OCI-LY7 (cell line): ENCODE measurements around the gene FRAT1.

Experiments used
- CTCF ChIP-seq: fragments of 200-600 bp; sonication (generic); conservative IDR thresholded peaks from 2 replicates; pipeline ENCODE4 v1.5.1; 2014; ENCODE audit warnings: mild to moderate bottlenecking, antibody characterized with exemption, low read length, moderate library complexity, mixed read lengths
- EZH2phosphoT487 ChIP-seq: fragments of 200-600 bp; sonication (generic); IDR thresholded peaks from 2 replicates; pipeline ENCODE4 v1.6.1; 2018; ENCODE audit warnings: low read depth, borderline replicate concordance, mild to moderate bottlenecking, mixed run types, antibody characterized with exemption, low read length, moderate library complexity, mixed read lengths

GRCh38 chr10:97327348-97328294, 8.6 kb downstream of the FRAT1 start:
- TF ChIP-seq CTCF (no peak), EZH2phosphoT487 (no peak)
